HG03354 (cell line): Measurements from ENCODE around the gene AK4.

ENCODE experiments used
- ATAC-seq: cut with Tn5 transposase; IDR thresholded peaks from one replicate; pipeline ENCODE4 v1.9.1; 2021; ENCODE audit warnings: mild to moderate bottlenecking; ENCODE audit not compliant: unreplicated experiment, poor library complexity, severe bottlenecking

Gene AK4

GRCh38 chr1:65264197-65264929, 116.4 kb downstream of the AK4 start:
- ATAC-seq, result no peak

DNA sequence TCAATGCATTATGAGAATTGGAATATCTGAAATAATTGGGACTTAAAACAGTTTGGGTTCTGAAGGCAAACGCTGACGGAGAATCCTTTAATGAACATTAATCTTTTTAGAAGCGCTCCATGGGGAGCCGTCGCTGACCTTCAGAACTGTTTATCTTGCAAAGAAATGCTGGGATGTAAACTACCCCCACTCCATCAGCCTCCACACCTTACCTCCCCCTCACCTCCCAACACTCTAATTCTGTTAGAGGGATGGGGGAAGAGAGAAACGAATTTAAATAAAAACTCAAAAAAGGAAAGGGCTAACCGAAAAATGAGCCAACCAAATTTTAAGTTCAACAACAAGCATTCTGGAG, 117.3 kb downstream of the AK4 start:
- no peak for ATAC-seq

DNA sequence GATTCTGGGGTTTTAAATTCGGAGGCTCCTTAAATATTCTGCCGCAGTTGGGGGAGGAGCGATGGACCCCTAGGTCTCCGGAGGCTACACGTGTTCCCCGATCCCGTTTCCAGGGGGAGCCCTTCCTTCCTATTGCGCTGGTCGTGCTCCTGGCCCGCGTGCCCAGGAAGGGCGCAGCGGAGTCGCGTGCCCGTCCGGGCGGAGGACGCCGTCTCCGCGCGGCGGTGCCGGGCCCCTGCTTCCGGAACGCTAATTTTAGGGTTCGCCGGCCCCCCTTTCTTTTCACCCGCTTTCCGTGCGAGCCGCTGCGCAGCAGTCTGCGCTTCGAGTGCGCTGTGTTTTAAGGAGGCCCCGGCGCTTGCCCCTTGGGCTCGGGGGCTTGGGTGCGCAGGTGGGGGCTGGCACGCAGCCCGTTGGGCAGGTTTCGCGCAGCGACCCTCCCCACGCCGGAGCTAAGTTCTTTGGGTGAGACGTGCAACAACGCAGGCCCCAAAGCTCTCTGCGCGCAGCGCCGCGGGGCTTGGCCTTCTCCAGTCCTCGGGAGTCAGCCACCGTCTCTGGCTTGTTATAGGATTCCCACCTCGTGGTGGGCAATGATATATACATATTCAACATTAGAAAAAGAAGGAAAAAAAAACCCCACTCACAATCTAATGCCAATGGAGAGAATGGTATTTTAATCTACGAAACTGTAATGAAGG, 117.8 kb downstream of the AK4 start:
- ATAC-seq, result peak; percentile 58

DNA sequence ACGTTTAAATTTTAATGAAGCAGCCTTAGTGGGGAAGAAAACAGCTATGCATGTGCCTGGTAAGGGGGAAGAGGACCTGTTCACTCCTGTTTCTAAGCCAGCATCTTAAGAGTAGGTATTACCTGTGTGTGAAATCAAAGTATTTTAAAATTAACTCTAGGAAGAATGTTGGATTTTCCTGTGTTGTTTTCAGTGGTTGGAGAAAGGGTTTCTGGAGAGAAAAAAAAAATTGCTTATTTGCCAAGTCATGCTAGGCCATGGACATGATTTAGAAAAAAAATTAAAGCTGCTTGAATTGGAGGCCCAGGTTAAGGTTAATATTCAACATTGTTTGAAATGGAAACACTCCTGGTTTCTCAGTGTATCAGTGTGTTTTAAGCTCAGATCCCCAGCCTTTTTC, 118.5 kb downstream of the AK4 start:
- ATAC-seq, result no peak

GRCh38 chr1:65267271-65267670, 119.3 kb downstream of the AK4 start:
- no peak for ATAC-seq

DNA sequence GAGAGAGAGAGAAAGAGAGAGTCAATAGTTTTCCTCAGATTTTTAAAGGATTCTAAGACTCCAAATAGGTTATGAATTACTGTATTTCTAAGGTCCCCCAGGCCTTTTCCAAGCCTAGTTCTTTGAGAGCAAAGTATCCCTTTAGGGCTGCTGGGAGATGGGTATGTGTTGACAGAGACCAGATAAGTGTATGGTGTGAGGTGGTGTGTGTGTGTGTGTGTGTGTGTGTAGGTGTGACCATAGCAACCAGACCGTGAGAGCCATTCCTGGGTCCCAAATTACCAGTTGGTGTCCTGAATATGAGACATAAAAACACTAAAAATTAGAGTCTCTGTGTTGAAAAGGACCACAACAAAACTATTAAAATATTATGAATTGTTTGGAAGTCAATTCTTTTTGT, 119.7 kb downstream of the AK4 start:
- ATAC-seq, result no peak

DNA sequence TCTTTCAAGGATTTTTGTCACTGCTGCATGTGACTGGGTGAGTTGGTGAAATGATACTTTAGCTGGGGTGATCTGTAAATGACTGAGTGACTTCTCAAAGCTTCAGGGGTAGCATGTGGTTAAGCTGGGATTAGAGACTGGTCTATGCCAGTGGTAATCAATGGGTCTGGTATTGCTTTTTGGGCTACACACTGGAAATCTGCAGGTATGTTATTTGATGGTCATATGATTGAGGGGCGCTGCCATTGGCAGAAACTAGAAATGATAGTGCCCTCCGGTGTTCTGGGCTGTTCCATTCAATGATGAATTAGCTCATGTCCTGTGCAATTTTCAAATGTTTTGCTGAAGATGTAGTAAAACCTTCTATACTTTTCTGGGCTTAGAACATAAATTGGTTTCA, 121.6 kb downstream of the AK4 start:
- no peak for ATAC-seq

GRCh38 chr1:65276197-65276939, 128.4 kb downstream of the AK4 start:
- ATAC-seq, result no peak

DNA sequence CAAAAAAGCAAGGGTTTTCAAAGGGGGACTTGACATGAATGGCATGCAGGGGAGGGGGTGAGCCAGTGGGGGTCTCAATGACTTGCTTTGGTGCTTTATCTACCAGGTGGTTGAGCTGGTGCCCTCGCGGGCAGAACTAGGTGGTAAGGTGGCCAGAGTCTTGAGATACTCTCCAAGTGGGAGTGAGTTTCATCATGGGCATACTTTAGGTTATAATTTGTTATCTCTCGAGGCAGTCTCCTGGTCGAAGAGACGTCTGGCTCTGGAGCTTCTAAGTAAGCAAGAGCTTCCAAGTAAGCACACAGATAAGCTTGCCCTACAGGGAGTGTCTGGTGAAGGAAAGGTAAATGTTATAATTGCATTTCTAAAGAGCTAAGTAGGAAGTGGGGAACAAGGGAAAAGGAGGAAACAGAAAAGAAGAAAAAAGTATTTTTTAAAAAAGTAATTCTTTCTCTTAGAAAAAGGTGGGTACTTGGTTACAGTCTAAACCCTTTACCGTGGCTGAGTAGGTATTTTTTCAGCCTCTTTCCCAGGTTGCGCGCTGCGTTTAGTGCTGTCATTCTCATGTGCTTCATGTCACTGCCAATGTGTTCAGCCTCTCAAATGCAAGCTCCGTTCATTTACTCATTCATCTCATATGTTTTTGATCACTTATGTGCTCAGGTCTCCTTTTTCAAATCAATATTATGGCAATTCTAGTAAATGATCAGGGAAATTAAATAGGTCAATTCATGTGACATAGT, 129.8 kb downstream of the AK4 start:
- no peak for ATAC-seq

GRCh38 chr1:65278376-65279069, 130.5 kb downstream of the AK4 start:
- no peak for ATAC-seq

DNA sequence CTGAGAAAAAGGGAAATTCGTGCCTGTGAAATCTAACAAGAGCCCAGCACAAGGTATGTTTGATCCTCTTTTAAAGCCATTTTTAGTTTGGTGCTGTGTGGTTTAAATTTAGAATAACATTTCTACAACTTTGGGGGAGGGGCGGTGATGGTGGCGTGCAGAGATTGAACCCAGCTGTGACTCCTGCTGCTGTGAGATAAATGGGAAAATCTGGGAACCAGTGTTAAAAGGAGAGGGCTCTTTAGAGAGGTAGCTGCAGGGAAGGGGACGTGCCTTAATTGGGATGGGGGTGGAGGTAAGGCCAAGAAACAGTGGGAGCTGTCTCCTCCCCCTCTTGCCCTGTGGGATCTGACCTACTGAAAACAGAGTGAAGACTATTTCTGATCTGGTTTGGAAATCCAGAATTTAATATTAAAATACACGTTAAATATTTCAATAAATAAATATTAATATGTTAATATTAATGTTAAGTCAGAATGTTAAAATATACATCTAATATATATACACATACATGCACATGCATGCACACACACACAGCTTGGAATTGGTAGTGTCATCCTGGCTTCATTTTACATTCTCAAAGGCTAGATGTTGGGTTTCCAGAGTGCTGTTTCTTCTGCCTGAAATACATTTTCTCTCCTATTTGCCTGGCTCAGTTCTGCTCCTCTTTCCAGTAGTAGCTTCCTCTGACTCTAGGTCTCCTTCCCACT, 131.2 kb downstream of the AK4 start:
- no peak for ATAC-seq
